Panc1 (cell line): ENCODE data around the gene INTS4. TPM values are rescaled to one million over a fixed set of nuclear protein-coding genes. Genes with fewer than 3 reads are reported as not detected.

Source experiments
- ATAC-seq: fragments of 200-7000 bp; cut with Tn5 transposase; 2 replicates; pipeline ENCODE4 v1.9.1; 2020; ENCODE audit warnings: mild to moderate bottlenecking, moderate library complexity
- BruUV-seq: library from RNA; stranded (reverse); fragments of 400-500 nt; replicated peaks from 2 replicates; lab custom pipeline; 2021; lab: Mats Ljungman, UMichigan
- CTCF ChIA-PET: fragments of 300-600 bp; sonication (Branson Sonifier 250); formaldehyde crosslinking; loops from one replicate; lab custom pipeline; 2022; ENCODE audit warnings: antibody characterized with exemption; lab: Charles Lee
- POLR2A ChIA-PET: fragments of 300-600 bp; sonication (Branson Sonifier 250); formaldehyde crosslinking; loops from one replicate; lab custom pipeline; 2022; ENCODE audit warnings: antibody characterized with exemption; lab: Charles Lee
- DNase-seq: peaks from one replicate; pipeline ENCODE4 v3.0.0-alpha.2; 2010; ENCODE audit warnings: low read depth, low spot score
- H3K27ac ChIP-seq: 2 replicates; pipeline ENCODE4 v1.5.1; 2011; ENCODE audit warnings: mild to moderate bottlenecking, low read length, inconsistent platforms
- H3K27me3 ChIP-seq: fragments of 200-500 bp; sonication (Bioruptor generic); 2 replicates; pipeline ENCODE4 v1.6.0; 2014; ENCODE audit warnings: low read length, inconsistent platforms; ENCODE audit not compliant: control insufficient read depth, insufficient read depth
- H3K36me3 ChIP-seq: fragments of 200-500 bp; sonication (Bioruptor generic); 2 replicates; pipeline ENCODE4 v1.5.1; 2014; ENCODE audit warnings: inconsistent platforms, mild to moderate bottlenecking, low read length, moderate library complexity; ENCODE audit not compliant: control insufficient read depth, insufficient read depth
- H3K4me1 ChIP-seq: 2 replicates; pipeline ENCODE4 v1.5.1; 2011; ENCODE audit warnings: inconsistent platforms, mild to moderate bottlenecking, low read length, moderate library complexity; ENCODE audit not compliant: control insufficient read depth, insufficient read depth
- H3K4me3 ChIP-seq, 2 experiments: 2 replicates each; pipeline ENCODE4 v1.5.1; 2011 to 2012; ENCODE audit warnings: low read depth in 2 of 2, low read length in 2 of 2, mild to moderate bottlenecking in 2 of 2, inconsistent platforms in 1 of 2, moderate library complexity in 1 of 2
- H3K9me3 ChIP-seq: fragments of 200-500 bp; sonication (Bioruptor generic); 2 replicates; pipeline ENCODE4 v1.5.1; 2014; ENCODE audit warnings: low read depth, mild to moderate bottlenecking, inconsistent platforms, low read length, moderate library complexity; ENCODE audit not compliant: control insufficient read depth, insufficient read depth
- CTCF ChIP-seq: fragments of 450-650 bp; IDR thresholded peaks from 2 replicates; pipeline ENCODE4 v1.5.1; 2017; ENCODE audit warnings: mild to moderate bottlenecking
- POLR2AphosphoS5 ChIP-seq: IDR thresholded peaks from 2 replicates; pipeline ENCODE4 v1.6.1; 2012; ENCODE audit warnings: mild to moderate bottlenecking, low read depth, low read length, moderate library complexity
- REST ChIP-seq, 2 experiments: IDR thresholded peaks; 2 replicates each; pipeline ENCODE4 v1.6.1; 2011 to 2012; ENCODE audit warnings: low read depth in 2 of 2, control low read depth in 1 of 2, low read length in 1 of 2, mild to moderate bottlenecking in 1 of 2, moderate library complexity in 1 of 2; ENCODE audit not compliant: insufficient read depth in 1 of 2
- SIN3A ChIP-seq: IDR thresholded peaks from 2 replicates; pipeline ENCODE4 v1.6.1; 2012; ENCODE audit warnings: low read depth, mild to moderate bottlenecking, low read length, moderate library complexity, borderline replicate concordance; ENCODE audit not compliant: insufficient read depth
- TCF7L2 ChIP-seq: IDR thresholded peaks from 2 replicates; pipeline ENCODE4 v1.6.1; 2011; ENCODE audit warnings: mild to moderate bottlenecking, low read depth, low read length, inconsistent platforms
- in situ Hi-C: cut with HindIII; loops from 2 replicates; pipeline ENCODE4 v1.10.0; 2016; ENCODE audit warnings: low sequenced_read_pairs, low pct_unique_long_range_greater_than_20kb
- intact Hi-C: fragments of 100-400 bp; cut with micrococcal nuclease; formaldehyde crosslinking; loops from one replicate; pipeline ENCODE4 v1.10.0; 2022; ENCODE audit not compliant: unreplicated experiment
- total RNA-seq: library from RNA; stranded (reverse); gene quantifications from one replicate; pipeline ENCODE4 v1.2.1, GENCODE V29; 2021; ENCODE audit not compliant: unreplicated experiment

INTS4 gene
- total RNA-seq, 1 experiment from 2014 or later, result 48.2 TPM

- ChIA-PET CTCF (interaction anchor here (1.0 to 2.0 kb wide), 2 partner anchors 10 to 36 kb away, joined by 3 to 5 read pairs; no protein-coding TSS in a partner anchor), POLR2A (interaction anchor here (0.8 kb wide), 1 partner anchor 11 kb away, joined by 3 read pairs; no protein-coding TSS in a partner anchor)
- Histone ChIP-seq H3K27ac (no peak overlapping the region), H3K27me3 (no peaks in the 10 kb centered on the region), H3K36me3 (no peaks in the 10 kb centered on the region), H3K9me3 (no peaks in the 10 kb centered on the region), H3K4me1 (no peaks in the 10 kb centered on the region), H3K4me3 (no peak overlapping the region)
- ATAC-seq, result no peak
- no TSS peak for BruUV-seq
- no peak for TF ChIP-seq POLR2AphosphoS5
- TF ChIP-seq SIN3A, result no peak
- TF ChIP-seq REST (IDR thresholded peaks at IDR 0.05; ENCODE audit: insufficient read depth in 1 of 2, low read depth in 2 of 2, low read length in 1 of 2), result no peak
- TF ChIP-seq TCF7L2, result no peak
- TF ChIP-seq CTCF, result no peak
- no peak for DNase-seq
- intact Hi-C loops (no loop called here), in situ Hi-C loops (no loop called here)
These were observed 14.6 kb upstream of the INTS4 start for GRCh38 chr11:78009062-78009461.

- ATAC-seq, result peak; percentile 88
- H3K9me3 ChIP-seq, result no peaks in the 10 kb centered on the region
- ChIA-PET CTCF (interaction anchor here (0.6 to 1.1 kb wide), 2 partner anchors 105 to 224 kb away, joined by 3 to 4 read pairs; no protein-coding TSS in a partner anchor), POLR2A (no interaction called here)
- H3K4me1 ChIP-seq, result peaks cover 3% of the 10 kb centered on the region; the same call in 1 of the 2 replicates
- no peaks in the 10 kb centered on the region for H3K36me3 ChIP-seq
- TF ChIP-seq SIN3A, result no peak
- peak; percentile 93 for TF ChIP-seq CTCF
- TF ChIP-seq TCF7L2, result no peak
- TF ChIP-seq REST (IDR thresholded peaks at IDR 0.05; ENCODE audit: insufficient read depth in 1 of 2, low read depth in 2 of 2, low read length in 1 of 2), result no peak
- no peak for TF ChIP-seq POLR2AphosphoS5
- intact Hi-C loops, result loop anchor here (1.0 kb wide), 1 partner anchor 224 kb away; no protein-coding TSS in a partner anchor
- no peak overlapping the region for H3K4me3 ChIP-seq
- H3K27ac ChIP-seq, result no peak overlapping the region
- no TSS peak for BruUV-seq
- no peaks in the 10 kb centered on the region; the same call in 1 of the 2 replicates for H3K27me3 ChIP-seq
- in situ Hi-C loops, result no loop called here
- DNase-seq, result peak; percentile 47
These were observed 5.7 kb upstream of the INTS4 start for GRCh38 chr11:78000193-78000592.
